GM12878 (cell line): ENCODE measurements around the gene PCLO. TPM values are rescaled to one million over a fixed set of nuclear protein-coding genes. Genes with fewer than 3 reads are reported as not detected.
A peak's percentile ranks its signal among the peaks of the same experiment; 100 is the strongest.

Source experiments
- ATAC-seq: fragments of 200-7000 bp; cut with Tn5 transposase; 3 replicates; pipeline ENCODE4 v1.9.1; 2020; ENCODE audit warnings: mild to moderate bottlenecking, moderate library complexity
- BruUV-seq: library from RNA; stranded (reverse); fragments of 400-500 nt; replicated peaks from 2 replicates; lab custom pipeline; 2021; lab: Mats Ljungman, UMichigan
- CTCF ChIA-PET: fragments of 300-600 bp; sonication (Branson Sonifier 250); formaldehyde crosslinking; extraction: SDS; loops from one replicate; lab custom pipeline; 2021; ENCODE audit warnings: inconsistent platforms; lab: Yijun Ruan, JAX
- POLR2A ChIA-PET: fragments of 350-600 bp; formaldehyde crosslinking; extraction: SDS; loops from one replicate; lab custom pipeline; 2021; ENCODE audit warnings: inconsistent platforms; lab: Charles Lee
- RAD21 ChIA-PET: fragments of 300-600 bp; sonication (Branson Sonifier 250); formaldehyde crosslinking; loops from one replicate; lab custom pipeline; 2023; ENCODE audit warnings: antibody characterized with exemption; ENCODE audit not compliant: unreplicated experiment; lab: Charles Lee
- SMC1A ChIA-PET: fragments of 300-600 bp; sonication (Branson Sonifier 250); formaldehyde crosslinking; loops from one replicate; lab custom pipeline; 2023; ENCODE audit not compliant: unreplicated experiment, uncharacterized antibody; lab: Charles Lee
- DNase-seq: peaks from one replicate; pipeline ENCODE4 v3.0.0-alpha.2; 2011; ENCODE audit warnings: low read depth, low spot score
- FAIRE-seq: peaks from 3 replicates; lab custom pipeline; 2011; peaks lifted over from hg19 to GRCh38; lab: Jason Lieb, UNC
- H2AFZ ChIP-seq: 2 replicates; pipeline ENCODE4 v1.6.0; 2011; ENCODE audit warnings: low read depth, low read length, control low read depth; ENCODE audit not compliant: control insufficient read depth
- H3K27ac ChIP-seq: 2 replicates; pipeline ENCODE4 v1.5.1; 2011; ENCODE audit warnings: control low read depth; ENCODE audit not compliant: control insufficient read depth, insufficient read depth
- H3K27me3 ChIP-seq, 2 experiments: replicated peaks in 1 of 2; 2 replicates each; pipeline versions ENCODE4 v1.6.0 to v1.6.1; 2011; ENCODE audit warnings: low read length in 1 of 2; ENCODE audit not compliant: control insufficient read depth in 2 of 2, insufficient read depth in 2 of 2
- H3K36me3 ChIP-seq, 2 experiments: 2 replicates each; pipeline ENCODE4 v1.5.1; 2011; ENCODE audit warnings: low read length in 1 of 2; ENCODE audit not compliant: control insufficient read depth in 2 of 2, insufficient read depth in 2 of 2
- H3K4me1 ChIP-seq: 2 replicates; pipeline ENCODE4 v1.6.1; 2011; ENCODE audit warnings: mild to moderate bottlenecking, low read length, moderate library complexity, mixed read lengths; ENCODE audit not compliant: control insufficient read depth, insufficient read depth
- H3K4me2 ChIP-seq: 2 replicates; pipeline ENCODE4 v1.6.0; 2011; ENCODE audit warnings: control low read depth; ENCODE audit not compliant: control insufficient read depth, insufficient read depth
- H3K4me3 ChIP-seq: fragments of 200-600 bp; sonication (generic); 2 replicates; pipeline ENCODE4 v1.5.1; 2016
- H3K79me2 ChIP-seq: 2 replicates; pipeline ENCODE4 v1.6.0; 2011; ENCODE audit warnings: low read length; ENCODE audit not compliant: control insufficient read depth, insufficient read depth
- H3K9ac ChIP-seq: 2 replicates; pipeline ENCODE4 v1.8.0; 2011; ENCODE audit warnings: low read length, control low read depth, mixed read lengths; ENCODE audit not compliant: control insufficient read depth, insufficient read depth
- H3K9me3 ChIP-seq: replicated peaks from 3 replicates; pipeline ENCODE4 v1.5.1; 2011; ENCODE audit warnings: mild to moderate bottlenecking, low read length; ENCODE audit not compliant: control insufficient read depth, insufficient read depth
- H4K20me1 ChIP-seq: 2 replicates; pipeline ENCODE4 v1.6.0; 2011; ENCODE audit not compliant: control insufficient read depth, insufficient read depth
- ATF3 ChIP-seq: IDR thresholded peaks from 2 replicates; pipeline ENCODE4 v1.6.1; 2011; ENCODE audit warnings: low read depth, mild to moderate bottlenecking, low read length, moderate library complexity, borderline replicate concordance; ENCODE audit errors: extremely low read depth
- BCL3 ChIP-seq: IDR thresholded peaks from 2 replicates; pipeline ENCODE4 v1.6.1; 2011; ENCODE audit warnings: borderline replicate concordance, low read depth, mild to moderate bottlenecking, moderate library complexity, low read length; ENCODE audit not compliant: insufficient read depth, poor library complexity, severe bottlenecking
- BRCA1 ChIP-seq: IDR thresholded peaks from 2 replicates; pipeline ENCODE4 v1.6.1; 2011; ENCODE audit warnings: low read depth, low read length, improper control_type of control experiment
- NFYB ChIP-seq: IDR thresholded peaks from 2 replicates; pipeline ENCODE4 v1.6.1; 2011; ENCODE audit warnings: low read depth, mild to moderate bottlenecking, low read length, improper control_type of control experiment, moderate library complexity; ENCODE audit not compliant: insufficient read depth
- POLR2AphosphoS2 ChIP-seq: IDR thresholded peaks from 2 replicates; pipeline ENCODE4 v1.6.1; 2011; ENCODE audit warnings: low read depth, mild to moderate bottlenecking, low read length, improper control_type of control experiment, moderate library complexity
- PRDM15 ChIP-seq: fragments of 450-650 bp; formaldehyde crosslinking; IDR thresholded peaks from 2 replicates; pipeline ENCODE4 v1.4.0; 2020; ENCODE audit warnings: mild to moderate bottlenecking, moderate library complexity
- ZNF622 ChIP-seq: fragments of 450-650 bp; IDR thresholded peaks from 2 replicates; pipeline ENCODE4 v1.6.1; 2017; ENCODE audit warnings: mild to moderate bottlenecking, inconsistent platforms
- WGBS: methylation state at CpG from one replicate; pipeline ENCODE4 v1.1.6; 2016; ENCODE audit warnings: low lambda C conversion rate; ENCODE audit not compliant: insufficient replicate concordance, insufficient coverage; ENCODE audit errors: missing lambda C conversion rate; 5-methylcytosine and 5-hydroxymethylcytosine counted together
- in situ Hi-C: fragments of 300-500 bp; cut with MboI; formaldehyde crosslinking; loops from 9 replicates; pipeline ENCODE4 v1.14.3; 2018; ENCODE audit warnings: mixed read lengths
- intact Hi-C: fragments of 100-400 bp; cut with micrococcal nuclease; formaldehyde crosslinking; loops from one replicate; pipeline ENCODE4 v1.14.2; 2022; ENCODE audit not compliant: unreplicated experiment
- polyA plus RNA-seq, 11 experiments: library from polyadenylated mRNA; depleted of rRNA in 4 of 11; unstranded in 6 of 11; stranded (reverse) in 5 of 11; fragments of >200 nt; fragmentation: Nextera tagmentation in 4 of 11; fragmentation: Illumina TruSeq in 1 of 11; extraction: Ambion mirVana in 4 of 11; extraction: Trizol in 1 of 11; gene quantifications; 1 replicate in 1 of 11; 2 replicates in 10 of 11; pipeline versions ENCODE4 v1.2.1 to v1.2.3, GENCODE V29; 2011 to 2016; ENCODE audit warnings: inconsistent platforms in 2 of 11, missing spikeins in 2 of 11, low read depth in 1 of 11
- total RNA-seq, 4 experiments: library from RNA; depleted of rRNA in 3 of 4; stranded (reverse); fragments of >200 nt in 3 of 4; fragmentation: Illumina TruSeq in 1 of 4; extraction: Trizol in 1 of 4; gene quantifications; 2 replicates each; pipeline versions ENCODE4 v1.2.1 to v1.2.3, GENCODE V29; 2013 to 2021
- TF ChIP-seq, protein P1 (sequence below): fragments of 450-650 bp; IDR thresholded peaks from 2 replicates; pipeline ENCODE4 v1.6.1; 2016; ENCODE audit warnings: mild to moderate bottlenecking

The PCLO gene
- total and polyA plus RNA-seq, 10 of the 15 experiments (the other 5 are each of a cell fraction or from before 2014, with no cell fraction given): 0.01 to 0.08 (median 0.03) TPM; not detected in 6

- H3K79me2 ChIP-seq: no peaks in the 10 kb centered on the region
- WGBS: 30% methylated on average over 17 of the region's 17 CpGs
- no peaks in the 10 kb centered on the region for H4K20me1 ChIP-seq
- RAD21 ChIA-PET: no interaction called here
- no peak overlapping the region for H3K27ac ChIP-seq
- peaks cover 0 to 7% of the 10 kb centered on the region in 2 experiments; a peak in 3 of 4 replicates for H3K27me3 ChIP-seq
- H3K9me3 ChIP-seq: no peaks in the 10 kb centered on the region
- no TSS peak for BruUV-seq
- DNase-seq: no peak
- in situ Hi-C loops: no loop called here
- H3K4me2 ChIP-seq: peak overlapping the region; percentile 69
- no peak overlapping the region; the same call in 1 of the 2 replicates for H2AFZ ChIP-seq
- no peaks in the 10 kb centered on the region for H3K36me3 ChIP-seq
- POLR2A ChIA-PET: no interaction called here
- ATAC-seq: peak; percentile 41
- H3K9ac ChIP-seq: no peak overlapping the region
- H3K4me3 ChIP-seq: no peak overlapping the region
- CTCF ChIA-PET: interaction anchor here (1.0 kb wide), 1 partner anchor 9 kb away, joined by 4 read pairs; no protein-coding TSS in a partner anchor
- TF ChIP-seq PRDM15 (CRISPR knock-in tag) (no peak), POLR2AphosphoS2 (no peak), BCL3 (no peak), ATF3 (no peak), BRCA1 (no peak), NFYB (no peak), ZNF622 (no peak)
- TF ChIP-seq, protein P1, sequence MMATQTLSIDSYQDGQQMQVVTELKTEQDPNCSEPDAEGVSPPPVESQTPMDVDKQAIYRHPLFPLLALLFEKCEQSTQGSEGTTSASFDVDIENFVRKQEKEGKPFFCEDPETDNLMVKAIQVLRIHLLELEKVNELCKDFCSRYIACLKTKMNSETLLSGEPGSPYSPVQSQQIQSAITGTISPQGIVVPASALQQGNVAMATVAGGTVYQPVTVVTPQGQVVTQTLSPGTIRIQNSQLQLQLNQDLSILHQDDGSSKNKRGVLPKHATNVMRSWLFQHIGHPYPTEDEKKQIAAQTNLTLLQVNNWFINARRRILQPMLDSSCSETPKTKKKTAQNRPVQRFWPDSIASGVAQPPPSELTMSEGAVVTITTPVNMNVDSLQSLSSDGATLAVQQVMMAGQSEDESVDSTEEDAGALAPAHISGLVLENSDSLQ: no peak
- SMC1A ChIA-PET: no interaction called here
- H3K4me1 ChIP-seq: no peaks in the 10 kb centered on the region
- intact Hi-C loops: no loop called here
- no peak for FAIRE-seq
Measured at GRCh38 chr7:83161899-83162401, 734 bp downstream of the PCLO start.
